HG02678 (cell line): ENCODE measurements around the gene NFIB.

ENCODE experiments used
- ATAC-seq: cut with Tn5 transposase; IDR thresholded peaks from one replicate; pipeline ENCODE4 v1.9.1; 2021; ENCODE audit warnings: mild to moderate bottlenecking, moderate library complexity; ENCODE audit not compliant: unreplicated experiment

The NFIB gene

GRCh38 chr9:14321517-14322130 is 7.7 kb upstream of the NFIB start:
- no peak for ATAC-seq

- ATAC-seq: no peak
Observed at GRCh38 chr9:14320271-14321181, 6.6 kb upstream of the NFIB start.

DNA sequence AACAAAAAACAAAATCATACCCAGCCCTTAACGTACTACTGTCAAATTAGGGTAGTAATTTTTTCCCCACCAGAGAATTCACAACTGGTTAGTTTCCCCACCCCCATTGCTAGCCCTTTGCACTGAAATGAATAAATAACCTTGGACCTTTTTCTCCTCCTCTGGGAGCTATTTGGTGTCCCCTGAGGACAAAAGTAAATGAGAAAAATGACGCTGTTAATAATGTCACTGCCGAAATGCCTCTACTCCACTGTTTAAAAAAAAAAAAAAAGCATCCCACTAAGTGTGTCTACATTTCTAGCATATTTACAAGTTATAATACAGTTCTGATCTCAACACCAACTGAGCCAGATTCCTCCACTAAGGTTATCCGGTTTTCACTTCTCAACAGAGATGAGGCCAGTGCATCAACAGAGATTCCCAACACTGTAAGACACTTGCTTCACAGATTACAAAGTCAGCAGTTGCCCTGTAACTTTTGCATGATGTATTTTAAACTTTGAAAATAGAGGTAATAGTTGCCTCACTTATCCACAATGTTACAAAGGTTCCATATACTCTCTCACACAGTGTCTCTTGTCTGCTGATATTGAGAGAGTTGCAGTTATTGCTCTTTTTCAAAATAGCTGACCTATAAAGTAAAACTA is 5.1 kb upstream of the NFIB start:
- ATAC-seq: no peak

- no peak for ATAC-seq
Observed at GRCh38 chr9:14318361-14318760, 4.4 kb upstream of the NFIB start.

DNA sequence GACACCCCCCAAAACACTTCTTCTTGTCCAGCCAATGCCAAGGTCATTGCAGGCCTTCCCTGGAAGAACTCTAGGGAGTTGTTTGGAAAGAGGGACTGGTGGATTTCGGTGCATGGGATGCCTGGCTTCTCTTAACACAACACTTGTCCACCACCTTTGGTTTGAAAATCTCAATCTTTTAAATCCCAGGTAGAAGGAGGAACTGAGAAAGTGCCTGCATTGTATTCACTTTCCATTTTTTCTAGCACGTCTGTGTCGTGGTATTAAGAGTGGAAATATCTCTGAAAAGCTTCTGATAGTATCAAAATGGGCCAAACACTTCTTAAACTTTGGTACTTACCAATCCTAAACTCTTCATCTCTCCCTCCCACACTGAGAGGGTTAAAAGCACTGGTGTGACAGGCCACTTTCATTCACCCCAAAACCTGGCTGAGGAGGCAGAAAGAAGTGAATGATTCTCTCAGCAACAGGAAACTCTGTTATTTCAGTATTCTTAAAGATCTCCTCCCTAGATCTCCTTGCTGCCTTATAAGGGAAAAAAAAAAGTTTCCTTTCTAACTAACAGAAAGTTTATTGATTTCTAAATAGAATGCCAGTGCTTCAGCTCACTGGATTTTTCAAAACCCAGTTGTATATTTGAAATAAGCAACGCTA is 3.9 kb upstream of the NFIB start:
- peak; percentile 12 for ATAC-seq

- no peak for ATAC-seq
Observed at GRCh38 chr9:14316602-14317300, 2.8 kb upstream of the NFIB start.

DNA sequence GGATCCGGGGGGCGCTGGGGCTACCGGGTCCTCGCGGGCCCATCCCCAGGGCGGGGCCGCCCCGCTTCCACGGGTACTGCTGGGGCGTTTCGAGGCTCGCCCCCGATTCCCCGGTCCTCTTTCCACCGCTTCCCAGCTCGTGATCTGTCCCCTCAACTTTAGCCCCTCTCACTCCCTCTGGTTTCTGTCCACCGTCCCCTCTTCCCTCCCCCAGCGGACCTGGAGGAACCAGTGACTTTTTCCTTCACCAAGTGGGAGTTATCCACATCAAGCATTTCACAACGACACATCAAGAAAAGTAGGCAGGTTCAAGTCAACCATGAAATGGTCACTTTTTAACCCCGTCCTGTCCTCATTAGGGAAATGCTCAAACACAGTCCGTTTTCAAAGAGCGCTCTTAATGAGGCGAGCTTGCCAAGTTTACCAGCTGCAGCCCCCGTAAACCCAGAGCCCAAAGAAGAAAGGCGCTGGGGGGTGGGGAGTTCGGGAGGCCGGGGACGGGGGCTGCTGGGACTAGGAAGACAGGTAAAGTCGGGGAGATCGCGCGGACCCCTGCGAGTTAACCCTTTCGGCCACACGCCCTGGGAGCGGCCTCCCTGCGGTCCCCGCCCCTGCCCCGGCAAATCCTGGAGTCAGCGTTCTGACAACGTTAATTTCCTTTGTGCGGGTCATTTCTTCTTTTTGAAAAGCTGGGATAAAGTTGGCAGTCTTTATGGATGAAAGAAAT is 2.1 kb upstream of the NFIB start:
- ATAC-seq: no peak

- ATAC-seq: peak; percentile 33
Observed at GRCh38 chr9:14314929-14315874, 1.3 kb upstream of the NFIB start.

GRCh38 chr9:14314424-14314928 is 535 bp upstream of the NFIB start:
- peak; percentile 5 for ATAC-seq

GRCh38 chr9:14313378-14313940 is 482 bp downstream of the NFIB start:
- ATAC-seq: no peak

DNA sequence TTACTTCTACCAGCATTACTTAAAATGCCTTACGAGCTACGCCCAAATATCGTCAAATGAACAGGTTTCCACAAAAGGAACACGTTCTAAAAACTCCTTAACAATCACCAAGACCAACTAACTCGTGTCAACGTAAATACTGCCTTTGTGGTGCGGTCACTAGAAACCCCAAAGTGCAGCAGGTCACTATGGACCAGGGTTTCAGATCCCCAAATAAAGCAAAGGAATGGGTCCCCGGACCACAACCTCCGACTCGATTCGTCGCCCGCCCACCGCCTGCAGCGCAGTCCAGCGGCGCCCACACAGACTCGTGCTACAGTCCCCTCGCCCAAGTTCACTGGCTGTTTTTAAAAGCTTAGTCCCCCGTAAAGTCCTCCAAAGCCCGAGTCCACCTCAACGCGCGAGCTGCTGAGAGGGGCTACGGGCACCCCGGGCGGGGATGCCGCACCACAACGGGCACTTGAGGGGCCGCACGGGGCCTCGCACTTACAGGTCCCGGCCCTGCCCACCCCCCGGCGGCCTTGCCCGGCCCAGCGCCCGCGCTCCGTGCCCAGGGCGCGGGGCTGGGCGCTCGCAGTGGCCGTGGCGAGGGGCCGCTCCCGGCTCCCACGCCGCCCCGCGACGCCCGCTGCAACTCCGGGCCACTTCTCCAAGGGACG is 1.1 kb downstream of the NFIB start:
- no peak for ATAC-seq

- ATAC-seq: no peak
Observed at GRCh38 chr9:14311956-14312685, 1.8 kb downstream of the NFIB start.

DNA sequence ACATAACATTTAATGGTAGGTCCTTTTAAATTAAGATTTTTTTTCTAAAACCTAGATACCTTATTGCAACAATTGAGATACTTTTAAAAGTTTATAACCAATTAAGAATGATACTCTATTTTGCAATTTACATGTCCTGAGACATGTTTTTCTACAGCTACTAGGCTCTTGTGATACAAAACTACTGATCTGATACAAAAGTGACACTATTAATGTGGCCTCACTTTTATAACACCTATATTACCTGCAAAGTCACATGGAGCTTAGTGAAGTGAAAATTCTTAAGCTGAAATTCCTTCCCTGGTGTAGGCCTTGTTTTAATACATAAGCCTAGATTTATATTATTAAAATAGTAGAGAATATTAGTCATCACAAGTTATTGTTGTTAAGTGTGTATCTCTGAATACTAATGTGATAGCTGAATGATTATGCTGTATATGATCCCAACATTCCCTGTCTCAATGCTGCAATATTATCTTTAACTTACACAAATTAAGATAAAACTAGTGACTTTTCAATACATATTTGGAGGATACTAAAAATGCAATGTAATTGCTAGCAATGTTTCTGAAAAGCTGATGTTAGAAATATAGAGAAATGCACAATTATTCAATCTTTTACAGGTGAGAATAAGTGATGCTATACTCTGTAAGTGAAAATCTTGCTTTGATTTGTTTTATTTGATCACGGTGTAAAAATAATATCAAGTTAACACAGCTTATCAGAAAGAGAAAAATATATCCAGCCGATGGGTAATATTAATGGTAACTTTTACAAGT is 2.6 kb downstream of the NFIB start:
- no peak for ATAC-seq

DNA sequence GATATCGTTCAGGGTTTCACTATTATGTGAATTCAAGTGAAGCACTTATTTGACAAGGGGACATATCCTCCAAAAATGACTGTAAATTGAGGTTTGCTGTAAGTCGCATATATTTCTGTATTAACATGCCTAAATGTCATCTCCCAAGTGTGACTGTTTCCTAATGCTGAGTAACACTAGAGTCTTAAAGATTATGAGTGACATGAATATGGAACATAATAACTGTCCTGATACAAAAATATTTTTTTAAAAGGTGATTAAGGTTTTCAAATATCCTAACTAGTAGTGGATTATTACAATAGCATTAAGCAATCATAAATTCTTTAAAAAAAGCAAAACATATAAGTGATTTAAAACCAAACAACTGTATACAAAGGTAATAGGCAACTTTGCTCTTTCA is 3.6 kb downstream of the NFIB start:
- ATAC-seq: no peak

- ATAC-seq: no peak
Observed at GRCh38 chr9:14309403-14309802, 4.5 kb downstream of the NFIB start.

DNA sequence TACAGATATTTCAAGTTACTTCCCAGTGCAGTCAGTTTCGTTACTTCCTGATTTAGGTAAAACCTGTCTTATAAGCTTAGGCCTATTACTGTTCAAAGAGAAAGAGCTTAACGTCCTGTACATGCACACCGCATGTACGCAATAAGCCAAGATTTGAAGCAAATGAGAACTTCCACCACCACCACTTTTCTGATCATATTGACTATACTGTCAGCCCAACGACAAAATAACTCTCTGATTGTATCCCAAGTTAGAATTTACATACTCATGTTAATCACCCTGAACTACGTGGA is 5.1 kb downstream of the NFIB start:
- no peak for ATAC-seq
